Immature natural killer cell (primary cell): Measurements from ENCODE around the gene FOXJ2. TPM values are rescaled to one million over a fixed set of nuclear protein-coding genes. Genes with fewer than 3 reads are reported as not detected.
"Not testable (repeated sequence)": the region's sequence is repeated elsewhere in the genome, so short reads cannot be mapped to it uniquely, and the experiment has no call there.

Experiments
- DNase-seq, 3 donors: peaks; one replicate each; pipeline ENCODE4 v3.0.0; 2022; ENCODE audit warnings: mixed read lengths in 1 of 3
- H3K27ac Mint-ChIP-seq, 6 donors: one replicate each; pipeline ENCODE4 v1.8.0; 2020; ENCODE audit warnings: mixed read lengths in 6 of 6, mild to moderate bottlenecking in 5 of 6, inconsistent platforms in 4 of 6, moderate library complexity in 3 of 6
- H3K27me3 Mint-ChIP-seq, 3 donors: one replicate each; pipeline ENCODE4 v1.8.0; 2020 to 2021; ENCODE audit warnings: low read depth in 3 of 3, mild to moderate bottlenecking in 3 of 3, mixed read lengths in 3 of 3, moderate library complexity in 3 of 3, inconsistent platforms in 1 of 3
- H3K36me3 Mint-ChIP-seq, 3 donors: one replicate each; pipeline ENCODE4 v1.8.0; 2020; ENCODE audit warnings: mixed read lengths in 3 of 3, inconsistent platforms in 2 of 3, mild to moderate bottlenecking in 2 of 3
- H3K4me1 Mint-ChIP-seq, 2 donors: one replicate each; pipeline ENCODE4 v1.8.0; 2020; ENCODE audit warnings: inconsistent platforms in 2 of 2, mild to moderate bottlenecking in 2 of 2, mixed read lengths in 2 of 2, moderate library complexity in 1 of 2
- H3K4me3 Mint-ChIP-seq, 5 donors: one replicate each; pipeline ENCODE4 v1.8.0; 2020; ENCODE audit warnings: mild to moderate bottlenecking in 5 of 5, mixed read lengths in 5 of 5, inconsistent platforms in 3 of 5, moderate library complexity in 3 of 5
- H3K9me3 Mint-ChIP-seq, 6 donors: one replicate each; pipeline ENCODE4 v1.8.0; 2020; ENCODE audit warnings: mild to moderate bottlenecking in 6 of 6, mixed read lengths in 6 of 6, inconsistent platforms in 4 of 6, moderate library complexity in 3 of 6
- polyA plus RNA-seq, 3 donors: library from polyadenylated mRNA; unstranded; fragments of 300-500 nt; fragmentation: Illumina TruSeq; gene quantifications; one replicate each; pipeline ENCODE4 v1.2.3, GENCODE V29; 2021

The FOXJ2 gene
- polyA plus RNA-seq, 3 donors from 2014 or later = 2.7 to 15.8 (median 3.3) TPM

- H3K9me3 Mint-ChIP-seq = no peaks in the 10 kb centered on the region
- peak overlapping the region; percentile 99 to 100 (median 100) for H3K27ac Mint-ChIP-seq
- H3K36me3 Mint-ChIP-seq = peaks cover 0 to 4% (median 0%) of the 10 kb centered on the region in 3 donors
- peaks cover 2 to 15% (median 10%) of the 10 kb centered on the region in 3 donors for H3K27me3 Mint-ChIP-seq
- DNase-seq = no peak
- H3K4me1 Mint-ChIP-seq = peaks cover 58 to 67% of the 10 kb centered on the region in 2 donors
- peak overlapping the region; percentile 97 to 99 (median 99) for H3K4me3 Mint-ChIP-seq
Observed at GRCh38 chr12:8082808-8083100, 50.2 kb downstream of the FOXJ2 start.

GRCh38 chr12:8084351-8084750 is 51.8 kb downstream of the FOXJ2 start:
- not testable (repeated sequence) for DNase-seq, H3K9me3 Mint-ChIP-seq, H3K36me3 Mint-ChIP-seq
- peaks cover 72 to 82% of the 10 kb centered on the region in 2 donors for H3K4me1 Mint-ChIP-seq
- H3K27ac Mint-ChIP-seq = peak overlapping the region; percentile 89 to 100 (median 100)
- peaks cover 2 to 15% (median 10%) of the 10 kb centered on the region in 3 donors for H3K27me3 Mint-ChIP-seq
- H3K4me3 Mint-ChIP-seq = peak overlapping the region; percentile 65 to 99 (median 72)

GRCh38 chr12:8087666-8088065 is 55.1 kb downstream of the FOXJ2 start:
- peak overlapping the region; percentile 47 to 73 (median 70) for H3K4me3 Mint-ChIP-seq
- peaks cover 2 to 3% (median 2%) of the 10 kb centered on the region in 3 donors for H3K27me3 Mint-ChIP-seq
- H3K9me3 Mint-ChIP-seq = no peaks in the 10 kb centered on the region
- no peak for DNase-seq
- H3K27ac Mint-ChIP-seq = peak overlapping the region; percentile 87 to 94 (median 92)
- H3K4me1 Mint-ChIP-seq = peaks cover 48 to 56% of the 10 kb centered on the region in 2 donors
- H3K36me3 Mint-ChIP-seq = peaks cover 8 to 29% (median 14%) of the 10 kb centered on the region in 3 donors

- no peaks in the 10 kb centered on the region for H3K9me3 Mint-ChIP-seq
- H3K27ac Mint-ChIP-seq = peak overlapping the region; percentile 87 to 94 (median 92)
- H3K27me3 Mint-ChIP-seq = peaks cover 0 to 2% (median under 1%) of the 10 kb centered on the region in 3 donors
- peak overlapping the region; percentile 47 to 73 (median 70) for H3K4me3 Mint-ChIP-seq
- peak; percentile 45 to 55 (median 51) for DNase-seq
- H3K4me1 Mint-ChIP-seq = peaks cover 40 to 48% of the 10 kb centered on the region in 2 donors
- peaks cover 14 to 37% (median 20%) of the 10 kb centered on the region in 3 donors for H3K36me3 Mint-ChIP-seq
Observed at GRCh38 chr12:8088574-8088973, 56.1 kb downstream of the FOXJ2 start.

- Mint-ChIP-seq H3K4me1 (peaks cover 33 to 41% of the 10 kb centered on the region in 2 donors), H3K27ac (peak overlapping the region; percentile 87 to 94 (median 92)), H3K36me3 (peaks cover 14 to 40% (median 24%) of the 10 kb centered on the region in 3 donors)
- H3K27me3 Mint-ChIP-seq, H3K9me3 Mint-ChIP-seq, H3K4me3 Mint-ChIP-seq, DNase-seq: not testable (repeated sequence)
Observed at GRCh38 chr12:8089277-8089676, 56.8 kb downstream of the FOXJ2 start.

GRCh38 chr12:8089716-8090115 is 57.2 kb downstream of the FOXJ2 start:
- Mint-ChIP-seq H3K9me3 (no peaks in the 10 kb centered on the region), H3K27ac (peak overlapping the region in 5 of 6 donors; percentile 15 to 87 (median 77)), H3K36me3 (peaks cover 16 to 42% (median 26%) of the 10 kb centered on the region in 3 donors), H3K27me3 (peaks cover 0 to 2% (median 0%) of the 10 kb centered on the region in 3 donors), H3K4me3 (no peak overlapping the region), H3K4me1 (peaks cover 28 to 36% of the 10 kb centered on the region in 2 donors)
- DNase-seq = no peak

DNA sequence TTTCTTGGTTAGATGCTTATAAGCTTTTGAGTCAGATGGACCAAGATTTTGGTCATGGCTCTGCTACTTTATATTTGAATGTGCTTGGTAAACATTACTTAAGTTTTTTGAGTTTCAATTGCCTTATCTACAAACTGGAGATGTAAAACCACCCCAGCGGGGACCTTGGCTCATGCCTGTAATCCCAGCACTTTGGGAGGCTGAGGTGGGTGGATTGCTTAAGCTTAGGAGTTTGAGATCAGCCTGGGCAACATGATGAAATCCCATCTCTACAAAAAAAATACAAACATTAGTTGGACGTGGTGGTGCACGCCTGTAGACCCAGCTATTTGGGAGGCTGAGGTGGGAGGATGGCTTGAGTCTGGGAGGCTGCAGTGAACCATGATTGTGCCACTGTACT is 60.8 kb downstream of the FOXJ2 start:
- Mint-ChIP-seq H3K27ac (no peak overlapping the region), H3K4me3 (no peak overlapping the region), H3K27me3 (peaks cover 0 to 4% (median 0%) of the 10 kb centered on the region in 3 donors), H3K9me3 (no peaks in the 10 kb centered on the region), H3K36me3 (peaks cover 28 to 69% (median 36%) of the 10 kb centered on the region in 3 donors), H3K4me1 (peaks cover 10 to 11% of the 10 kb centered on the region in 2 donors)
- no peak for DNase-seq

- H3K4me3 Mint-ChIP-seq = no peak overlapping the region
- peaks cover 32 to 67% (median 39%) of the 10 kb centered on the region in 3 donors for H3K36me3 Mint-ChIP-seq
- peaks cover 0 to 2% (median 0%) of the 10 kb centered on the region in 3 donors for H3K27me3 Mint-ChIP-seq
- no peak for DNase-seq
- peak overlapping the region in 3 of 6 donors; percentile 10 to 56 (median 55) for H3K27ac Mint-ChIP-seq
- H3K4me1 Mint-ChIP-seq = peaks cover 1 to 6% of the 10 kb centered on the region in 2 donors
- no peaks in the 10 kb centered on the region for H3K9me3 Mint-ChIP-seq
Observed at GRCh38 chr12:8096281-8096915, 63.9 kb downstream of the FOXJ2 start.

GRCh38 chr12:8099235-8099634 is 66.7 kb downstream of the FOXJ2 start:
- Mint-ChIP-seq H3K4me3 (no peak overlapping the region), H3K27ac (peak overlapping the region in 3 of 6 donors; percentile 9 to 49 (median 44)), H3K4me1 (peaks cover 1 to 6% of the 10 kb centered on the region in 2 donors), H3K9me3 (no peaks in the 10 kb centered on the region), H3K36me3 (peaks cover 12 to 47% (median 29%) of the 10 kb centered on the region in 3 donors), H3K27me3 (peaks cover 0 to 2% (median 0%) of the 10 kb centered on the region in 3 donors)
- DNase-seq = no peak

Other genes starting within 250 kb of the FOXJ2 start
- not detected for gene NANOG, start 243.3 kb upstream of the FOXJ2 start, polyA plus RNA-seq
- gene SLC2A14, start 159.8 kb upstream of the FOXJ2 start, polyA plus RNA-seq = not detected
- 100 to 1,000 TPM in 2 of 3 donors, 10 to 100 TPM in 1; 55.0 to 114 (median 114) TPM for gene SLC2A3, start 96.5 kb upstream of the FOXJ2 start, polyA plus RNA-seq
- 10 to 100 TPM; 10.8 to 31.1 (median 20.2) TPM for gene C3AR1, start 33.6 kb downstream of the FOXJ2 start, polyA plus RNA-seq
- gene NECAP1, start 49.6 kb downstream of the FOXJ2 start, polyA plus RNA-seq = 10 to 100 TPM; 16.0 to 23.0 (median 20.5) TPM
- 10 to 100 TPM in 2 of 3 donors, 1 to 10 TPM in 1; 1.6 to 15.4 (median 10.5) TPM for gene CLEC4A, start 90.9 kb downstream of the FOXJ2 start, polyA plus RNA-seq
- not detected for gene ZNF705A, start 124.3 kb downstream of the FOXJ2 start, polyA plus RNA-seq
- gene FAM90A1, start 194.9 kb downstream of the FOXJ2 start, polyA plus RNA-seq = under 1 TPM in 1 of 3 donors, not detected in 2; 0.09 TPM